Parathyroid adenoma (tissue), 2 donors: ENCODE data around the gene NDRG3.

Experiments
- H2AFZ ChIP-seq: fragments of 300-600 bp; sonication (generic); one replicate; pipeline ENCODE4 v1.7.0; 2017; ENCODE audit warnings: antibody characterized with exemption, mild to moderate bottlenecking
- H3K27ac ChIP-seq: fragments of 300-600 bp; sonication (generic); one replicate; pipeline ENCODE4 v1.7.0; 2017
- H3K27me3 ChIP-seq: fragments of 300-600 bp; sonication (generic); one replicate; pipeline ENCODE4 v1.7.0; 2017; ENCODE audit warnings: low read length; ENCODE audit not compliant: control insufficient read depth, insufficient read depth
- H3K36me3 ChIP-seq: fragments of 300-600 bp; sonication (generic); one replicate; pipeline ENCODE4 v1.7.0; 2017; ENCODE audit warnings: low read length; ENCODE audit not compliant: control insufficient read depth, insufficient read depth
- H3K4me1 ChIP-seq: fragments of 300-600 bp; sonication (generic); one replicate; pipeline ENCODE4 v1.7.0; 2017; ENCODE audit warnings: control low read depth
- H3K4me2 ChIP-seq: fragments of 300-600 bp; sonication (generic); one replicate; pipeline ENCODE4 v1.7.0; 2017; ENCODE audit warnings: low read length
- H3K4me3 ChIP-seq: fragments of 300-600 bp; sonication (generic); one replicate; pipeline ENCODE4 v1.7.0; 2017; ENCODE audit warnings: low read depth, low read length
- H3K79me2 ChIP-seq: fragments of 300-600 bp; sonication (generic); one replicate; pipeline ENCODE4 v1.7.0; 2017; ENCODE audit warnings: control low read depth
- H3K9ac ChIP-seq: fragments of 300-600 bp; sonication (generic); one replicate; pipeline ENCODE4 v1.7.0; 2017; ENCODE audit warnings: mild to moderate bottlenecking
- H3K9me3 ChIP-seq: fragments of 300-600 bp; sonication (generic); one replicate; pipeline ENCODE4 v1.7.0; 2017; ENCODE audit warnings: low read length; ENCODE audit not compliant: control insufficient read depth
- TF ChIP-seq, protein P1 (sequence below): fragments of 300-600 bp; sonication (generic); IDR thresholded peaks from one replicate; pipeline ENCODE4 v1.7.0; 2017; ENCODE audit warnings: antibody characterized with exemption, mild to moderate bottlenecking
- donor health status: primary hyperparathyroidism.

NDRG3 gene

DNA sequence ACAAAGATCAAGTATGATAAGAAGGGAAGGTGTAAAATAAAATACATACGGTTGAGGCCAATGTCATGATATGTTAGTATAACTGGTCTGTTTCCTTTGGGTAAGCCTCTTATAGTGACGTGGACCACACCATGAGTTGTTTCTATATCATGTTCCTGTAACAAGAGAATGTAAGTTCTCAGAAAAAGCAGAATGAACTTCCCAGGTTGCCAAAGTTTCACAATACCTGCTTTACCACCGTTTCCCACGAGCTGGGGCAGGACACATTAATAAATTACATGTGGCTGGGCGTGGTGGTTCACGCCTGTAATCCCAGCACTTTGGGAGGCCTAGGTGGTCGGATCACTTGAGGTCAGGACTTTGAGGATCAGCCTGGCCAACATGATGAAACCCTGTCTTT lies 57.3 kb downstream of the NDRG3 start:
- H3K9ac ChIP-seq, result no peak overlapping the region
- H3K27me3 ChIP-seq, result no peaks in the 10 kb centered on the region
- TF ChIP-seq, protein P1, sequence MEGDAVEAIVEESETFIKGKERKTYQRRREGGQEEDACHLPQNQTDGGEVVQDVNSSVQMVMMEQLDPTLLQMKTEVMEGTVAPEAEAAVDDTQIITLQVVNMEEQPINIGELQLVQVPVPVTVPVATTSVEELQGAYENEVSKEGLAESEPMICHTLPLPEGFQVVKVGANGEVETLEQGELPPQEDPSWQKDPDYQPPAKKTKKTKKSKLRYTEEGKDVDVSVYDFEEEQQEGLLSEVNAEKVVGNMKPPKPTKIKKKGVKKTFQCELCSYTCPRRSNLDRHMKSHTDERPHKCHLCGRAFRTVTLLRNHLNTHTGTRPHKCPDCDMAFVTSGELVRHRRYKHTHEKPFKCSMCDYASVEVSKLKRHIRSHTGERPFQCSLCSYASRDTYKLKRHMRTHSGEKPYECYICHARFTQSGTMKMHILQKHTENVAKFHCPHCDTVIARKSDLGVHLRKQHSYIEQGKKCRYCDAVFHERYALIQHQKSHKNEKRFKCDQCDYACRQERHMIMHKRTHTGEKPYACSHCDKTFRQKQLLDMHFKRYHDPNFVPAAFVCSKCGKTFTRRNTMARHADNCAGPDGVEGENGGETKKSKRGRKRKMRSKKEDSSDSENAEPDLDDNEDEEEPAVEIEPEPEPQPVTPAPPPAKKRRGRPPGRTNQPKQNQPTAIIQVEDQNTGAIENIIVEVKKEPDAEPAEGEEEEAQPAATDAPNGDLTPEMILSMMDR, result no peak
- H3K27ac ChIP-seq, result no peak overlapping the region
- no peaks in the 10 kb centered on the region for H3K79me2 ChIP-seq
- no peaks in the 10 kb centered on the region for H3K9me3 ChIP-seq
- no peaks in the 10 kb centered on the region for H3K4me1 ChIP-seq
- H2AFZ ChIP-seq, result no peak overlapping the region
- no peaks in the 10 kb centered on the region for H3K36me3 ChIP-seq
- no peak overlapping the region for H3K4me2 ChIP-seq
- H3K4me3 ChIP-seq, result no peak overlapping the region

DNA sequence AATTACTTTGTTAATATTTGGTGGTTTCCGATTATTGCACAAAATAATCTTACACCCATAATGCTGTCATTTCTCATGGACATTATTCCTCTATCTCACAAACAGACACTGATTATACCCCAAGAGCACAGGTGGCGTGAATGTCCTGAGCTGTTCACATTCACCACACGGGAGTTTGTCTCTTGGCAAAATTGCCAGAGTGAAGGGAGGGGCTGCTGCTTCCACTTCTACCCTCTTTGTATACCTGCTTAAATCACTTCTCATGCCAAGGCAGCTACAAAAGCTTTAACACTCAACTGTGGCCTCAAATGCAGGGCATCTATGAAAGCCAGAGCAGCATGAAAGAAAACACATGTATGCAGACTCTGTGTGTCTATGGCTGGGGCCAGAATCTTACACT lies 58.0 kb downstream of the NDRG3 start:
- Histone ChIP-seq H3K27ac (no peak overlapping the region), H2AFZ (no peak overlapping the region), H3K4me1 (no peaks in the 10 kb centered on the region), H3K4me2 (no peak overlapping the region), H3K9me3 (no peaks in the 10 kb centered on the region), H3K9ac (no peak overlapping the region), H3K79me2 (no peaks in the 10 kb centered on the region), H3K27me3 (no peaks in the 10 kb centered on the region), H3K36me3 (no peaks in the 10 kb centered on the region), H3K4me3 (no peak overlapping the region)
- TF ChIP-seq, protein P1, result no peak

DNA sequence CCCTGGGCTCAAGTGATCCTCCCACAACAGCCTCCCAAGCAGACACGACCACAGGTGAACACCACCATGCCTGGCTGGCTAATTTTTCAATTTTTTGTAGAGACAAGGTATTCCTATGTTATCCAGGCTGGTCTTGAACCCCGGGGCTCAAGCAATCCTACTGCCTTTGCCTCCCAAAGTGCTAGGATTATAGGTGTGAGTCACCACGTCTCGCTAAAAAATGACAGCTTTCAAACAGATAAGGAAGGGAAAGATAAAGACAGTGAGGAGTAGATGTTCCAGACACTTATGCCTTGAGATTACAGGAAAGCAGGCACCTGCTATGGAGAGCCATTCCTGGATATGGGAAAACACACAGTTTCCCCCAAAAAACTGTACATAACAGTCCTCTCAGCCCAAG lies 58.9 kb downstream of the NDRG3 start:
- H3K36me3 ChIP-seq, result no peaks in the 10 kb centered on the region
- TF ChIP-seq, protein P1, result no peak
- no peaks in the 10 kb centered on the region for H3K79me2 ChIP-seq
- no peaks in the 10 kb centered on the region for H3K4me1 ChIP-seq
- no peaks in the 10 kb centered on the region for H3K9me3 ChIP-seq
- H3K4me3 ChIP-seq, result no peak overlapping the region
- no peak overlapping the region for H3K4me2 ChIP-seq
- H3K9ac ChIP-seq, result no peak overlapping the region
- H3K27ac ChIP-seq, result no peak overlapping the region
- no peaks in the 10 kb centered on the region for H3K27me3 ChIP-seq
- H2AFZ ChIP-seq, result no peak overlapping the region

DNA sequence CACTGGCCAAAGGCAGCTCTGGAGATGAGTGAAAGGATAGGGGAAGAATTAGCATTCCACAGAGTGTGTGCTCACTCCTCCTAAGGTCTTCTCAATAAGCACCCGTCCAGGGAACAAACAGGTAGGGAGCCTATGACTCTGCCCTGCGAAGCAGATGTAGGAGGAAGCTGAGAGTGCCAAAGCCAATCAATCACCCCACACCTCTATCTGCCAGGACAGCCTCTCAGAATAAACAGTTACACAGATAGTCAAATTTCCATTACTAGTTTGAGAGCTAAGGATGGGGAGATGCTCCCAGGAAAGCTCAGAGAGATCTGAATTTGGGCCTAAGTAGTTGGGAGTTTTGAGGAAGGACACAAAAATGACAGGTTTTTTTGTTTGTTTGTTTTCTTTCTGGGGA lies 59.4 kb downstream of the NDRG3 start:
- Histone ChIP-seq H2AFZ (no peak overlapping the region), H3K36me3 (no peaks in the 10 kb centered on the region), H3K9me3 (no peaks in the 10 kb centered on the region), H3K27ac (no peak overlapping the region), H3K9ac (no peak overlapping the region), H3K4me3 (no peak overlapping the region), H3K27me3 (no peaks in the 10 kb centered on the region), H3K79me2 (no peaks in the 10 kb centered on the region), H3K4me1 (no peaks in the 10 kb centered on the region), H3K4me2 (no peak overlapping the region)
- TF ChIP-seq, protein P1, result no peak

DNA sequence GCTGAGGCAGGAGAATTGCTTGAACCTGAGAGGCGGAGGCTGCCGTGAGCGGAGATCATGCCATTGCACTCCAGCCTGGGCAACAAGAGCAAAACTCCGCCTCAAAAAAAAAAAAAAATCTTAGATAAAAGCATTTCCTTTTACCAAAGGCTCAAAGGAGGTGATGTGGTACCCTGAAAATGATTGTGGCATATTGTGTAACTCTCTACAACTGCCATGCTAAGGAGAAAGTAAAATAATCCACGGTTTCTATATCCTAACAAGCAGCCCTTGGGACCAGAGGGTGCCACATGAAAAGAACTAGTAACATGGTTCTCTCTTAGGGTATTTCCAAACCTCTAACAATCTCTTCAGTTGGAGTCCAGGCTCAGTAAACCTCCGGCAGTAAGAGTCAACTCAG lies 61.1 kb downstream of the NDRG3 start:
- H3K36me3 ChIP-seq, result no peaks in the 10 kb centered on the region
- no peak overlapping the region for H3K27ac ChIP-seq
- no peak overlapping the region for H3K9ac ChIP-seq
- no peak overlapping the region for H2AFZ ChIP-seq
- no peaks in the 10 kb centered on the region for H3K79me2 ChIP-seq
- H3K4me2 ChIP-seq, result no peak overlapping the region
- H3K27me3 ChIP-seq, result no peaks in the 10 kb centered on the region
- no peaks in the 10 kb centered on the region for H3K4me1 ChIP-seq
- H3K4me3 ChIP-seq, result no peak overlapping the region
- H3K9me3 ChIP-seq, result no peaks in the 10 kb centered on the region
- TF ChIP-seq, protein P1, result no peak
